Esophagus squamous epithelium (tissue), 4 donors: ENCODE measurements around the gene SUMO3.

Source experiments
- CTCF ChIP-seq, 6 experiments: fragments of 450-650 bp in 4 of 6; fragments of 200-600 bp in 2 of 6; sonication (generic) in 2 of 6; IDR thresholded peaks; one replicate each; pipeline ENCODE4 v1.5.1; 2016 to 2019; ENCODE audit warnings: antibody characterized with exemption in 6 of 6, mild to moderate bottlenecking in 4 of 6, moderate library complexity in 4 of 6
- POLR2A ChIP-seq, 4 donors: fragments of 450-650 bp; IDR thresholded peaks; one replicate each; pipeline ENCODE4 v1.6.1; 2017; ENCODE audit warnings: antibody characterized with exemption in 4 of 4, mild to moderate bottlenecking in 4 of 4, moderate library complexity in 3 of 4

DNA sequence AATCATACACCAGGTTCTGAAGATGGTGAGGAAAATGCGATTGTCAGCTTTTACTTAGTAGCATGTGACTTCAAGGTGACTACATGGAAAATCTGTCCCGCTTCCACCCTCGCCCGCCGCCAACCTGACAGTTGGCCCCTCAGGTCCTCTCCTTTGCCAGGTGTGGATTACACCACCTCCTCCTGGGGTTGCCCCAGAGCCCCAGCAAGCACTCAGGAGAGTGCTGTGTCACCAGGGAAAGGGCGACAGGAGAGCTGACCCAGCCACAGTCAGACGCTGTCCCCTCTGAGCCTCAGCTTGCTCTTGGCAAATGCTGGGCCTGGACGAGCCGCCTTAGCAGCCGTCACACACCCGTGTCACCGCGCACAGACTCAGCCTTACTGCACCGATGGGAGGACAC is 37.7 kb upstream of the SUMO3 start:
- TF ChIP-seq CTCF (IDR thresholded peaks at IDR 0.05) (no peak), POLR2A (IDR thresholded peaks at IDR 0.05) (no peak)
